ENCODE data around the gene GSG1. TPM values are rescaled to one million over a fixed set of nuclear protein-coding genes. Genes with fewer than 3 reads are reported as not detected.

GSG1 gene
- total and polyA plus RNA-seq, 10 donors, result not detected

GRCh38 chr12:13120413-13120812 lies 16.9 kb upstream of the GSG1 start:
- no peak for DNase-seq
- TF ChIP-seq POLR2A (IDR thresholded peaks at IDR 0.05) (no peak), POLR2AphosphoS5 (IDR thresholded peaks at IDR 0.05) (no peak), CTCF (IDR thresholded peaks at IDR 0.05 in 8 of 11, conservative IDR thresholded peaks at IDR 0.05 in 3 of 11) (no peak)
- intact Hi-C loops (cut with DNase I; ENCODE audit: low total_unique reads), result no loop called here
- no peaks in the 10 kb centered on the region for H3K36me3 ChIP-seq
- no peak overlapping the region for H3K27ac ChIP-seq
- H3K27me3 ChIP-seq (replicated peaks in 1 of 7), result no peaks in the 10 kb centered on the region
- peaks cover 0 to 4% (median 0%) of the 10 kb centered on the region in 6 donors for H3K4me1 ChIP-seq
- H3K9me3 ChIP-seq, result no peaks in the 10 kb centered on the region
- 79 to 90% (median 85%) methylated on average over 3 of the region's 3 CpGs for WGBS, 5 donors
- no peak overlapping the region for H3K4me3 ChIP-seq

- 72 to 90% (median 78%) methylated on average over 2 of the region's 2 CpGs for WGBS, 5 donors
- Histone ChIP-seq H3K9me3 (no peaks in the 10 kb centered on the region), H3K27ac (no peak overlapping the region), H3K4me3 (no peak overlapping the region), H3K4me1 (no peaks in the 10 kb centered on the region), H3K27me3 (replicated peaks in 1 of 7) (no peaks in the 10 kb centered on the region), H3K36me3 (no peaks in the 10 kb centered on the region)
- no peak for TF ChIP-seq POLR2AphosphoS5 (IDR thresholded peaks at IDR 0.05)
- no peak for TF ChIP-seq CTCF (IDR thresholded peaks at IDR 0.05 in 8 of 11, conservative IDR thresholded peaks at IDR 0.05 in 3 of 11)
- TF ChIP-seq POLR2A (IDR thresholded peaks at IDR 0.05), result no peak
- intact Hi-C loops (cut with DNase I; ENCODE audit: low total_unique reads), result no loop called here
- no peak for DNase-seq
These were observed 16.4 kb upstream of the GSG1 start for GRCh38 chr12:13119826-13120225.

GRCh38 chr12:13117029-13117428 lies 13.6 kb upstream of the GSG1 start:
- Histone ChIP-seq H3K27ac (no peak overlapping the region), H3K36me3 (no peaks in the 10 kb centered on the region), H3K4me3 (no peak overlapping the region), H3K27me3 (replicated peaks in 1 of 7) (no peaks in the 10 kb centered on the region), H3K9me3 (peaks cover 0 to under 1% (median 0%) of the 10 kb centered on the region in 8 donors), H3K4me1 (no peaks in the 10 kb centered on the region)
- intact Hi-C loops (cut with DNase I; ENCODE audit: low total_unique reads), result no loop called here
- 74 to 83% (median 80%) methylated on average over 6 of the region's 6 CpGs for WGBS, 5 donors
- DNase-seq, result no peak
- TF ChIP-seq POLR2AphosphoS5 (IDR thresholded peaks at IDR 0.05) (no peak), POLR2A (IDR thresholded peaks at IDR 0.05) (no peak), CTCF (IDR thresholded peaks at IDR 0.05 in 8 of 11, conservative IDR thresholded peaks at IDR 0.05 in 3 of 11) (no peak)

- no peaks in the 10 kb centered on the region for H3K4me1 ChIP-seq
- no peak for DNase-seq
- H3K27ac ChIP-seq, result no peak overlapping the region
- TF ChIP-seq POLR2A (IDR thresholded peaks at IDR 0.05) (no peak), CTCF (IDR thresholded peaks at IDR 0.05 in 8 of 11, conservative IDR thresholded peaks at IDR 0.05 in 3 of 11) (no peak), POLR2AphosphoS5 (IDR thresholded peaks at IDR 0.05) (no peak)
- no peaks in the 10 kb centered on the region for H3K36me3 ChIP-seq
- 77 to 91% (median 90%) methylated on average over 7 of the region's 7 CpGs for WGBS, 5 donors
- peaks cover 0 to 4% (median 0%) of the 10 kb centered on the region in 8 donors for H3K9me3 ChIP-seq
- intact Hi-C loops (cut with DNase I; ENCODE audit: low total_unique reads), result no loop called here
- H3K4me3 ChIP-seq, result no peak overlapping the region
- no peaks in the 10 kb centered on the region for H3K27me3 ChIP-seq (replicated peaks in 1 of 7)
These were observed 12.8 kb upstream of the GSG1 start for GRCh38 chr12:13116259-13116658.

Data from spleen (tissue), 11 donors.